ENCODE data around the gene TRPM4. TPM values are rescaled to one million over a fixed set of nuclear protein-coding genes. Genes with fewer than 3 reads are reported as not detected.

The TRPM4 gene
- polyA plus RNA-seq, 1 donor (not counting 4 experiments of a cell fraction or from before 2014, with no cell fraction given) = 16.1 TPM

GRCh38 chr19:49243129-49243528, 85.5 kb downstream of the TRPM4 start:
- no peaks in the 10 kb centered on the region for H3K27me3 ChIP-seq (ENCODE audit: control insufficient read depth, extremely low read depth, insufficient read depth, low read length)
- peaks cover 0 to 4% of the 10 kb centered on the region in 2 experiments for H3K36me3 ChIP-seq (ENCODE audit: control insufficient read depth in 2 of 2, extremely low read depth in 1 of 2, insufficient read depth in 2 of 2, low read length in 2 of 2)
- H2AFZ ChIP-seq (ENCODE audit: control insufficient read depth, low read length) = no peak overlapping the region
- TF ChIP-seq EZH2 (IDR thresholded peaks at IDR 0.05; ENCODE audit: low read length) (no peak), CTCF (optimal IDR thresholded peaks at IDR 0.05 in 1 of 3, IDR thresholded peaks at IDR 0.05 in 1 of 3, conservative IDR thresholded peaks at IDR 0.05 in 1 of 3; ENCODE audit: extremely low read depth in 1 of 3, insufficient read depth in 2 of 3, low read length in 3 of 3) (no peak)
- H3K79me2 ChIP-seq (ENCODE audit: control insufficient read depth, insufficient read depth, low read length) = no peaks in the 10 kb centered on the region
- DNase-seq (ENCODE audit: low read depth, low spot score) = no peak
- H3K4me1 ChIP-seq (ENCODE audit: control insufficient read depth, extremely low read depth, insufficient read depth, low read length) = no peaks in the 10 kb centered on the region
- no peak overlapping the region for H3K4me3 ChIP-seq (ENCODE audit: control insufficient read depth in 2 of 3, extremely low read depth in 1 of 3, insufficient read depth in 2 of 3, low read depth in 1 of 3, low read length in 3 of 3)
- H3K4me2 ChIP-seq (ENCODE audit: control insufficient read depth, extremely low read depth, insufficient read depth, low read depth, low read length) = no peak overlapping the region
- dilution Hi-C loops (cut with MboI; ENCODE audit: extremely low pct_ligation_motif_present, low sequenced_read_pairs) = no loop called here
- FAIRE-seq = no peak
- H3K27ac ChIP-seq (ENCODE audit: control insufficient read depth, insufficient read depth, low read length) = no peak overlapping the region
- H3K9me3 ChIP-seq (ENCODE audit: control insufficient read depth, low read depth, low read length) = no peaks in the 10 kb centered on the region
- no peak overlapping the region for H3K9ac ChIP-seq (ENCODE audit: control insufficient read depth, extremely low read depth, insufficient read depth, low read length)
- no peaks in the 10 kb centered on the region for H4K20me1 ChIP-seq (ENCODE audit: control insufficient read depth, extremely low read depth, insufficient read depth, low read length)
- H3K9me1 ChIP-seq (ENCODE audit: control insufficient read depth, extremely low read depth, insufficient read depth, low read length) = no peaks in the 10 kb centered on the region

GRCh38 chr19:49243726-49244125, 86.1 kb downstream of the TRPM4 start:
- Histone ChIP-seq H2AFZ (ENCODE audit: control insufficient read depth, low read length) (no peak overlapping the region), H4K20me1 (ENCODE audit: control insufficient read depth, extremely low read depth, insufficient read depth, low read length) (no peaks in the 10 kb centered on the region), H3K9me3 (ENCODE audit: control insufficient read depth, low read depth, low read length) (no peaks in the 10 kb centered on the region), H3K79me2 (ENCODE audit: control insufficient read depth, insufficient read depth, low read length) (no peaks in the 10 kb centered on the region), H3K4me2 (ENCODE audit: control insufficient read depth, extremely low read depth, insufficient read depth, low read depth, low read length) (no peak overlapping the region), H3K4me3 (ENCODE audit: control insufficient read depth in 2 of 3, extremely low read depth in 1 of 3, insufficient read depth in 2 of 3, low read depth in 1 of 3, low read length in 3 of 3) (no peak overlapping the region), H3K9ac (ENCODE audit: control insufficient read depth, extremely low read depth, insufficient read depth, low read length) (no peak overlapping the region), H3K27ac (ENCODE audit: control insufficient read depth, insufficient read depth, low read length) (no peak overlapping the region), H3K9me1 (ENCODE audit: control insufficient read depth, extremely low read depth, insufficient read depth, low read length) (no peaks in the 10 kb centered on the region), H3K36me3 (ENCODE audit: control insufficient read depth in 2 of 2, extremely low read depth in 1 of 2, insufficient read depth in 2 of 2, low read length in 2 of 2) (peaks cover 0 to 4% of the 10 kb centered on the region in 2 experiments), H3K27me3 (ENCODE audit: control insufficient read depth, extremely low read depth, insufficient read depth, low read length) (no peaks in the 10 kb centered on the region), H3K4me1 (ENCODE audit: control insufficient read depth, extremely low read depth, insufficient read depth, low read length) (no peaks in the 10 kb centered on the region)
- dilution Hi-C loops (cut with MboI; ENCODE audit: extremely low pct_ligation_motif_present, low sequenced_read_pairs) = no loop called here
- DNase-seq (ENCODE audit: low read depth, low spot score) (no peak), FAIRE-seq (no peak)
- TF ChIP-seq CTCF (optimal IDR thresholded peaks at IDR 0.05 in 1 of 3, IDR thresholded peaks at IDR 0.05 in 1 of 3, conservative IDR thresholded peaks at IDR 0.05 in 1 of 3; ENCODE audit: extremely low read depth in 1 of 3, insufficient read depth in 2 of 3, low read length in 3 of 3) (no peak), EZH2 (IDR thresholded peaks at IDR 0.05; ENCODE audit: low read length) (no peak)
